ENCODE data around the gene STAG3.
"Not testable (repeated sequence)": the region's sequence is repeated elsewhere in the genome, so short reads cannot be mapped to it uniquely, and the experiment has no call there.

The STAG3 gene

GRCh38 chr7:100246121-100246864 is 68.6 kb downstream of the STAG3 start:
- H2BK120ac ChIP-seq (ENCODE audit: low read depth, low read length); H2BK15ac ChIP-seq (ENCODE audit: low read length); DNase-seq (ENCODE audit: low spot score); H2AFZ ChIP-seq (ENCODE audit: low read length); H3K23ac ChIP-seq (ENCODE audit: low read depth, low read length, poor library complexity); H3K4me3 ChIP-seq (ENCODE audit: low read length in 2 of 2); H3K18ac ChIP-seq (ENCODE audit: low read length); H2BK5ac ChIP-seq (ENCODE audit: low read length); H3K27ac ChIP-seq (replicated peaks; ENCODE audit: low read length); H2AK5ac ChIP-seq (ENCODE audit: low read depth, low read length); H3K79me1 ChIP-seq (ENCODE audit: low read depth, low read length); H3K27me3 ChIP-seq (ENCODE audit: control insufficient read depth in 3 of 3, insufficient read depth in 3 of 3, low read depth in 1 of 3, low read length in 3 of 3); H4K8ac ChIP-seq (ENCODE audit: low read depth, low read length); H3K4me2 ChIP-seq (ENCODE audit: insufficient read depth, low read length, poor library complexity, severe bottlenecking); H3K4ac ChIP-seq (ENCODE audit: low read length); H2BK12ac ChIP-seq (ENCODE audit: low read length); H3K36me3 ChIP-seq (replicated peaks in 1 of 2; ENCODE audit: control insufficient read depth in 2 of 2, insufficient read depth in 2 of 2, low read length in 2 of 2); H3K9ac ChIP-seq (ENCODE audit: low read depth, low read length, poor library complexity); H3K9me3 ChIP-seq (replicated peaks in 1 of 2; ENCODE audit: control insufficient read depth in 2 of 2, insufficient read depth in 1 of 2, low read depth in 1 of 2, low read length in 2 of 2); H4K91ac ChIP-seq (ENCODE audit: low read depth, low read length, poor library complexity); H3K4me1 ChIP-seq (ENCODE audit: control insufficient read depth in 2 of 2, insufficient read depth in 1 of 2, low read depth in 1 of 2, low read length in 2 of 2): not testable (repeated sequence)
- no CpG with 5 or more reads among the region's 15 CpGs for WGBS, 2 donors (ENCODE audit: extremely low coverage in 2 of 2, insufficient read length in 2 of 2, insufficient replicate concordance in 1 of 2)
- peak overlapping the region; percentile 8 for H3K14ac ChIP-seq (ENCODE audit: low read length)

- not testable (repeated sequence) for H2BK12ac ChIP-seq (ENCODE audit: low read length); H3K9ac ChIP-seq (ENCODE audit: low read depth, low read length, poor library complexity); H4K91ac ChIP-seq (ENCODE audit: low read depth, low read length, poor library complexity); H4K8ac ChIP-seq (ENCODE audit: low read depth, low read length); H2BK5ac ChIP-seq (ENCODE audit: low read length); H2BK15ac ChIP-seq (ENCODE audit: low read length); H3K14ac ChIP-seq (ENCODE audit: low read length); DNase-seq (ENCODE audit: low spot score); H2BK120ac ChIP-seq (ENCODE audit: low read depth, low read length); H3K18ac ChIP-seq (ENCODE audit: low read length); H3K79me1 ChIP-seq (ENCODE audit: low read depth, low read length); H3K27ac ChIP-seq (replicated peaks; ENCODE audit: low read length); H3K27me3 ChIP-seq (ENCODE audit: control insufficient read depth in 3 of 3, insufficient read depth in 3 of 3, low read depth in 1 of 3, low read length in 3 of 3); H3K4me1 ChIP-seq (ENCODE audit: control insufficient read depth in 2 of 2, insufficient read depth in 1 of 2, low read depth in 1 of 2, low read length in 2 of 2); H3K4ac ChIP-seq (ENCODE audit: low read length); H2AFZ ChIP-seq (ENCODE audit: low read length); H3K4me2 ChIP-seq (ENCODE audit: insufficient read depth, low read length, poor library complexity, severe bottlenecking); H3K9me3 ChIP-seq (replicated peaks in 1 of 2; ENCODE audit: control insufficient read depth in 2 of 2, insufficient read depth in 1 of 2, low read depth in 1 of 2, low read length in 2 of 2); H3K36me3 ChIP-seq (replicated peaks in 1 of 2; ENCODE audit: control insufficient read depth in 2 of 2, insufficient read depth in 2 of 2, low read length in 2 of 2); H3K4me3 ChIP-seq (ENCODE audit: low read length in 2 of 2)
- WGBS, 2 donors (ENCODE audit: extremely low coverage in 2 of 2, insufficient read length in 2 of 2, insufficient replicate concordance in 1 of 2), result no CpG with 5 or more reads among the region's 9 CpGs
- Histone ChIP-seq H2AK5ac (ENCODE audit: low read depth, low read length) (peak overlapping the region; percentile 8), H3K23ac (ENCODE audit: low read depth, low read length, poor library complexity) (peak overlapping the region; percentile 55)
These were observed 69.1 kb downstream of the STAG3 start for GRCh38 chr7:100246865-100247137.

GRCh38 chr7:100247152-100247757 is 69.5 kb downstream of the STAG3 start:
- H3K36me3 ChIP-seq (replicated peaks in 1 of 2; ENCODE audit: control insufficient read depth in 2 of 2, insufficient read depth in 2 of 2, low read length in 2 of 2), result no peaks in the 10 kb centered on the region
- H2BK120ac ChIP-seq (ENCODE audit: low read depth, low read length), result no peak overlapping the region
- no peak overlapping the region for H3K4me3 ChIP-seq (ENCODE audit: low read length in 2 of 2)
- H3K4ac ChIP-seq (ENCODE audit: low read length), result no peak overlapping the region
- peaks cover 0 to 8% of the 10 kb centered on the region in 2 donors for H3K4me1 ChIP-seq (ENCODE audit: control insufficient read depth in 2 of 2, insufficient read depth in 1 of 2, low read depth in 1 of 2, low read length in 2 of 2)
- H2BK5ac ChIP-seq (ENCODE audit: low read length), result no peak overlapping the region
- H3K4me2 ChIP-seq (ENCODE audit: insufficient read depth, low read length, poor library complexity, severe bottlenecking), result peak overlapping the region; percentile 11
- peak overlapping the region; percentile 90 for H3K18ac ChIP-seq (ENCODE audit: low read length)
- H2BK15ac ChIP-seq (ENCODE audit: low read length), result no peak overlapping the region
- no peak overlapping the region for H2BK12ac ChIP-seq (ENCODE audit: low read length)
- no peak overlapping the region for H2AFZ ChIP-seq (ENCODE audit: low read length)
- no peak overlapping the region for H3K9ac ChIP-seq (ENCODE audit: low read depth, low read length, poor library complexity)
- no peak overlapping the region for H3K27ac ChIP-seq (replicated peaks; ENCODE audit: low read length)
- no peak overlapping the region for H4K8ac ChIP-seq (ENCODE audit: low read depth, low read length)
- no peaks in the 10 kb centered on the region for H3K27me3 ChIP-seq (ENCODE audit: control insufficient read depth in 3 of 3, insufficient read depth in 3 of 3, low read depth in 1 of 3, low read length in 3 of 3)
- H4K91ac ChIP-seq (ENCODE audit: low read depth, low read length, poor library complexity), result no peak overlapping the region
- DNase-seq (ENCODE audit: low spot score), result no peak
- peak overlapping the region; percentile 8 for H2AK5ac ChIP-seq (ENCODE audit: low read depth, low read length)
- peak overlapping the region; percentile 55 for H3K23ac ChIP-seq (ENCODE audit: low read depth, low read length, poor library complexity)
- no peaks in the 10 kb centered on the region for H3K9me3 ChIP-seq (replicated peaks in 1 of 2; ENCODE audit: control insufficient read depth in 2 of 2, insufficient read depth in 1 of 2, low read depth in 1 of 2, low read length in 2 of 2)
- peak overlapping the region; percentile 82 for H3K14ac ChIP-seq (ENCODE audit: low read length)
- no CpG with 5 or more reads among the region's 11 CpGs for WGBS, 2 donors (ENCODE audit: extremely low coverage in 2 of 2, insufficient read length in 2 of 2, insufficient replicate concordance in 1 of 2)
- H3K79me1 ChIP-seq (ENCODE audit: low read depth, low read length), result peaks cover 8% of the 10 kb centered on the region

GRCh38 chr7:100248483-100248882 is 70.8 kb downstream of the STAG3 start:
- Histone ChIP-seq H2BK5ac (ENCODE audit: low read length) (no peak overlapping the region), H3K4ac (ENCODE audit: low read length) (no peak overlapping the region), H3K23ac (ENCODE audit: low read depth, low read length, poor library complexity) (no peak overlapping the region), H3K4me3 (ENCODE audit: low read length in 2 of 2) (no peak overlapping the region), H2AFZ (ENCODE audit: low read length) (no peak overlapping the region), H3K9ac (ENCODE audit: low read depth, low read length, poor library complexity) (no peak overlapping the region), H2BK12ac (ENCODE audit: low read length) (no peak overlapping the region), H3K18ac (ENCODE audit: low read length) (no peak overlapping the region), H3K4me2 (ENCODE audit: insufficient read depth, low read length, poor library complexity, severe bottlenecking) (no peak overlapping the region), H3K4me1 (ENCODE audit: control insufficient read depth in 2 of 2, insufficient read depth in 1 of 2, low read depth in 1 of 2, low read length in 2 of 2) (peaks cover 0 to 6% of the 10 kb centered on the region in 2 donors), H3K9me3 (replicated peaks in 1 of 2; ENCODE audit: control insufficient read depth in 2 of 2, insufficient read depth in 1 of 2, low read depth in 1 of 2, low read length in 2 of 2) (no peaks in the 10 kb centered on the region), H2AK5ac (ENCODE audit: low read depth, low read length) (no peak overlapping the region), H2BK15ac (ENCODE audit: low read length) (no peak overlapping the region), H3K14ac (ENCODE audit: low read length) (no peak overlapping the region), H3K27me3 (ENCODE audit: control insufficient read depth in 3 of 3, insufficient read depth in 3 of 3, low read depth in 1 of 3, low read length in 3 of 3) (no peaks in the 10 kb centered on the region), H3K36me3 (replicated peaks in 1 of 2; ENCODE audit: control insufficient read depth in 2 of 2, insufficient read depth in 2 of 2, low read length in 2 of 2) (no peaks in the 10 kb centered on the region), H4K91ac (ENCODE audit: low read depth, low read length, poor library complexity) (no peak overlapping the region), H3K79me1 (ENCODE audit: low read depth, low read length) (peaks cover 10% of the 10 kb centered on the region), H2BK120ac (ENCODE audit: low read depth, low read length) (no peak overlapping the region), H4K8ac (ENCODE audit: low read depth, low read length) (no peak overlapping the region), H3K27ac (replicated peaks; ENCODE audit: low read length) (no peak overlapping the region)
- no CpG with 5 or more reads among the region's 10 CpGs for WGBS, 2 donors (ENCODE audit: extremely low coverage in 2 of 2, insufficient read length in 2 of 2, insufficient replicate concordance in 1 of 2)
- no peak for DNase-seq (ENCODE audit: low spot score)
